Skeletal muscle tissue (tissue), 4 donors: ENCODE data around the gene SHROOM3. TPM values are rescaled to one million over a fixed set of nuclear protein-coding genes. Genes with fewer than 3 reads are reported as not detected.

Experiments used
- H3K27ac ChIP-seq: one replicate; pipeline ENCODE4 v1.7.0; 2013; ENCODE audit warnings: mild to moderate bottlenecking, low read depth, low read length, inconsistent platforms
- H3K27me3 ChIP-seq, 3 donors: one replicate each; pipeline ENCODE4 v1.7.0; 2013; ENCODE audit warnings: low read length in 3 of 3; ENCODE audit not compliant: control insufficient read depth in 3 of 3, insufficient read depth in 3 of 3
- H3K36me3 ChIP-seq, 3 donors: one replicate each; pipeline ENCODE4 v1.7.0; 2013; ENCODE audit warnings: low read length in 3 of 3; ENCODE audit not compliant: control insufficient read depth in 3 of 3, insufficient read depth in 3 of 3
- H3K4me1 ChIP-seq, 3 donors: one replicate each; pipeline ENCODE4 v1.7.0; 2013; ENCODE audit warnings: low read length in 3 of 3, mild to moderate bottlenecking in 3 of 3; ENCODE audit not compliant: control insufficient read depth in 3 of 3, insufficient read depth in 3 of 3
- H3K4me3 ChIP-seq, 3 donors: one replicate each; pipeline ENCODE4 v1.7.0; 2013; ENCODE audit warnings: low read length in 3 of 3
- H3K9ac ChIP-seq, 3 donors: one replicate each; pipeline ENCODE4 v1.7.0; 2013; ENCODE audit warnings: low read length in 3 of 3, mild to moderate bottlenecking in 3 of 3, moderate library complexity in 2 of 3, low read depth in 1 of 3
- H3K9me3 ChIP-seq, 3 donors: one replicate each; pipeline ENCODE4 v1.7.0; 2013; ENCODE audit warnings: low read length in 3 of 3; ENCODE audit not compliant: control insufficient read depth in 3 of 3
- total RNA-seq: library from RNA; depleted of rRNA; stranded (reverse); fragments of >200 nt; gene quantifications from one replicate; pipeline ENCODE4 v1.2.3, GENCODE V29; 2014
- donor health status: Osteomylitis.

SHROOM3 gene
- total RNA-seq, 1 donor from 2014 or later = 21.4 TPM

DNA sequence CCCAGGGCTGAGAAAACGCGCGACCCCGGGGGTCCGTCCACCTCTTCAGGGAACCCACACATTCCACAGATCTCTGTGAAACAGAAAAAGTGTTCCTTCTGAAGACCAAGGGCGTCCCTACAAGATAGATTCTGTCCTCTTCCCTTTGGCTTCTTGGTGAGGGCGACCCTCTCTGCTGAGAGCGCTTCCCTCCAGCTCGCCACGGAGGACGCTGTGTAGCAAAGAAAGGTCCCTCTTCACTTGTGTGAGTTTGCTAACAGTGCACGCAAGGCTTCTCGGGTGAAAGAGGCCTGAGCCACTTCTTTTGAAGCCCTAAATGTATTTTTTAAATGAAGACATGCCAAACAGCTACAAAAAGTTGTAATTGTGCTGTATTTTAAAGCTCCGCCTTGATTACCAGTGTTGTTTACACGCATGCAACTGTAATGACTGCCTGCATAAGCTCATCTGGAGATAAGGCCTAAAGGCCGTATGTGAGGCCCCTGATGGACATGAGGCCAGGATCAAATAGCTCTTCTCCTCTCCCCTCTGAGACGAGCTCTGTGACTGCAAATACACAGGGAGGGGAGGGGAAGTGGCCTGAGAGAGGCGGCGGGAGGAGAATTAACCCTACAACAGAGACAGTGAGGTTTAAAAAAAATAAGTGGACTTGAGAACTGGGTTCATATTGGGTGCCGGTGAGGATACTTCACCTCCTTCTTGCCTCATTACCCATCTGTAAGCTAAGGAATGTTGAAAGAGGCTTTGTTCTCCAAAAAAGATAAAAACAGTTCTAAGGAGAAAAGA, 367.4 kb downstream of the SHROOM3 start:
- Histone ChIP-seq H3K9me3 (peaks cover 0 to 2% (median 0%) of the 10 kb centered on the region in 3 donors), H3K36me3 (no peaks in the 10 kb centered on the region), H3K27ac (no peak overlapping the region), H3K4me3 (no peak overlapping the region), H3K27me3 (no peaks in the 10 kb centered on the region), H3K9ac (no peak overlapping the region), H3K4me1 (peaks cover 0 to 3% (median 0%) of the 10 kb centered on the region in 3 donors)

GRCh38 chr4:76803522-76803921, 368.5 kb downstream of the SHROOM3 start:
- peaks cover 0 to 2% (median 1%) of the 10 kb centered on the region in 3 donors for H3K9me3 ChIP-seq
- peaks cover 0 to 3% (median 0%) of the 10 kb centered on the region in 3 donors for H3K4me1 ChIP-seq
- H3K9ac ChIP-seq = no peak overlapping the region
- no peak overlapping the region for H3K4me3 ChIP-seq
- H3K27me3 ChIP-seq = no peaks in the 10 kb centered on the region
- H3K27ac ChIP-seq = no peak overlapping the region
- no peaks in the 10 kb centered on the region for H3K36me3 ChIP-seq

DNA sequence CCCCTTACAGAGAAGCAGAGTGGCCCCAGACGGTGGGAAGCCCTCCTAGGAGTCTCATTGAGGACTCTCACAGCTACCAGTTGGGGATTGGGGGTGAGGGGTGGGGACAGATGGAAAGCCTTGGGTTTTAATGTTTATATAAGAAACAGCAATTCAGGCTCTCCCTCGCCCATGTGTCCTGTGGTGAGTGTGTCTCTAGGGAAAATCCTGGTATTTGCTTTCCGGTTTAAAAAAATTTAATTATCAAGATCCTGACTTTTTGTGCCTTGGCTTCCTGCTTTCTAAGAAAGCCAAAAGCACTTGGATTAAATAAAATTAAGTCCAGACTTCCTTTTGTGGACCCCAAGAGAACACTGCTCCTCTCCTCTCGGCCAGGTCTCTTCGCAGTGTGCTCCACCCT, 369.1 kb downstream of the SHROOM3 start:
- H3K27ac ChIP-seq = no peak overlapping the region
- H3K9me3 ChIP-seq = peaks cover 0 to 4% (median 2%) of the 10 kb centered on the region in 3 donors
- no peak overlapping the region for H3K4me3 ChIP-seq
- H3K36me3 ChIP-seq = no peaks in the 10 kb centered on the region
- H3K27me3 ChIP-seq = no peaks in the 10 kb centered on the region
- H3K4me1 ChIP-seq = peaks cover 0 to 3% (median 0%) of the 10 kb centered on the region in 3 donors
- H3K9ac ChIP-seq = no peak overlapping the region

DNA sequence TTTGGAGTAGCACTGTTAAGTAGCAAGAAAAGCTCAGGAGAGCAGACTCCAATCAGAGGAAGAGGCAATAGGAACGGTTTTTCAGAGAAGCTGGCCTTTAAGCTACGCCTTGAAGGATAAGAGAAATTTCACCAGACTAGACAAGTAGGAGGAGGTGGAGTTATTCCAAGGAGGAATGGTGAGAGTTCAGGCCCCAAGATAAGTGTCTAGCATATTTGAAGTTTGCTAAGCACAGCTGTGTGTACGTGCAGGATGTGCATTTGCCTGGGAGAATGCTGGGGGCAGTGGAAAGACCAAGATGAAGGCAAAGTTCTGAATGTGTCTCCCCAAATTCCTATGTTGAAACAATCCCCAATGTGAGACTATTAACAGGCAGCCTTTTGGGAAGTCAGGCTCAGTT, 371.3 kb downstream of the SHROOM3 start:
- Histone ChIP-seq H3K4me3 (no peak overlapping the region), H3K9me3 (peaks cover 0 to 6% (median 2%) of the 10 kb centered on the region in 3 donors), H3K9ac (no peak overlapping the region), H3K27me3 (no peaks in the 10 kb centered on the region), H3K36me3 (no peaks in the 10 kb centered on the region), H3K27ac (no peak overlapping the region), H3K4me1 (peaks cover 0 to 3% (median 0%) of the 10 kb centered on the region in 3 donors)

DNA sequence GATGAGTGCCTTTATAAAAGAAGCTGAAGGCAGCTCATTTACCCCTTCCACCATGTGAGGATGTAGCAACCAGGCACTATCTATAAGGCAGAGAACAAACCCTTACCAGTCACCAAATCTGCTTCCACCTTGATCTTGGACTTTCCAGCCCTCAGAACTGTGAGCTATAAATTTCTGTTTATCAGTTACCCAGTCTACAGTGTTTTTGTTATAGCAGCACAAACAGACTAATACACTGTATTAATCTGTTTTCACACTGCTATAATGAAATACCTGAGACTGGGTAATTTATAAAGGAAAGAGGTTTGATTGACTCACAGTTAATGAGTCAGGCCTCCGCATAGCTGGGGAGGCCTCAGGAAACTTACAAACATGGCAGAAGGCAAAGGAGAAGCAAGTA, 371.7 kb downstream of the SHROOM3 start:
- Histone ChIP-seq H3K36me3 (no peaks in the 10 kb centered on the region), H3K9ac (no peak overlapping the region), H3K9me3 (peaks cover 0 to 6% (median 2%) of the 10 kb centered on the region in 3 donors), H3K27ac (no peak overlapping the region), H3K4me3 (no peak overlapping the region), H3K4me1 (peaks cover 0 to 3% (median under 1%) of the 10 kb centered on the region in 3 donors), H3K27me3 (no peaks in the 10 kb centered on the region)

DNA sequence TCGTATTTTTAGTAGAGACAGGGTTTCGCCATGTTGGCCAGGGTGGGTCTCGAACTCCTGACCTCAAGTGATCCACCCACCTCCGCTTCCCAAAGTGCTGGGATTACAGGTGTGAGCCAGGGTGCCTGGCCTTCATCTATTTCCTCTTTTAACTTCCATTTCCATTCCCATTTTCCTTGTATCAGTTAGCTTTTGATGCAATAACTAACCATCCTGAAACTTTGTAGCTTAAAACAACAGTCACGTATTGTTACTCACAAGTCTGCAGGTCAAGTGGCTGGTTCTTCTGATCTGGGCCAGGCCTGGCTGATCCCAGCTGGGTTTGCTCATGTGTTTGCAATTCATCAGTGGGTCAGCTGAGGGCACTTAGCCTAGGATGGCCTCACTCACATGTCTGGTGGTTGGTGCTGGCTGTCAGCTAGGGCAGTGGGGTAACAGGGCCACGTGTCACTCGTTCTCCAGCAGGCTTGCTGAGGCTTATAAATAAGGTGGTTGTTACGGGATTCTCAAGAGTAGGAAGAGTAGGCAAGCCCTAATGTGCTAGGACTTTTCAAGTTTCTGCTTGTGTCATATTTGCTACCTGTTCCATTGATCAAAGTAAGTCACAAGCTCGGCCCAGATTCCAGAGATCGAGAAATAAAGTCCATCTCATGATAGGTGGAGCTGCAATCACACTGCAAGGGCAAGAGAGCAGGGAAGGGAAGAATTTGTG, 374.7 kb downstream of the SHROOM3 start:
- Histone ChIP-seq H3K9me3 (peaks cover 0 to 6% (median 5%) of the 10 kb centered on the region in 3 donors), H3K27me3 (no peaks in the 10 kb centered on the region), H3K27ac (no peak overlapping the region), H3K4me3 (no peak overlapping the region), H3K9ac (no peak overlapping the region), H3K36me3 (no peaks in the 10 kb centered on the region), H3K4me1 (peaks cover 0 to 6% (median 3%) of the 10 kb centered on the region in 3 donors)

DNA sequence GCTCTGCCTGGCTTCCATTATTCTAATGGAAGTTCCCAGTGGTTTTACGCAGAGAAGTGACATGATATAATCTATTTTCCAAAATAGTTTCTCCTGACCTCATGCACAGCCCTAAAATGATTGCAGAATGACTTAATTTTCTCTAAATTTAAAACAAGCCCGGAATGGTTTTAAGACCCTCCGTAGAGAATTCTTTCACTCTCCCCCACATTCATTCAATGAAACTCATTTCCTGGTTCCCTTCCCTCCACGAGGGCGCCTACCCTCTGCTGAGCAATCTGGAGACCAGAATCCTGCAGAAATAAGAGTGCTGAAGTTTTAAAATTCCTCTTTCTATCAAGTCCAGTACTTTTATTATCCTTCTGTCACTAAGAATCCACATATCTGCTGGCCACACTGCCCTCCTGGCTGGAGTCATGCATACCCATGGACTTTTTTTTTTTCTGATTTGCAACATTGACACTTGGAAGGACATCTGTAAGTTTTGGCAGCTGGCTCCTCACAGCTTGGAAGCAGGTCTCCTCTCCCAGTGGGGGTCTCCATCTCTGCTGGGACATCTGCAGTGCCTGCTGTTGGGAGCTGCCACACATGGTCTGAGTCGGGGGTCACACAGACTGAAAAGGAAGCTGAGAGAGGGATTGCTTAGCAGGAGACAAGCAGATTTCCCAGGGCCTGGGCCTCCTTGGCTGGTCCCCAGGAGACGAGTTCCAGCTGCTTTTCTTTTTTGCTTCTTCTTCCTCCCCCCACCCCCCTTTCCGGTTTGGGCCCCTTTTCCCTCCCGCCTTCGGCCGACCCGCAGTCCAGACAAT, 376.8 kb downstream of the SHROOM3 start:
- Histone ChIP-seq H3K4me1 (peaks cover 0 to 6% (median 3%) of the 10 kb centered on the region in 3 donors), H3K9me3 (peaks cover 0 to 6% (median 2%) of the 10 kb centered on the region in 3 donors), H3K27me3 (no peaks in the 10 kb centered on the region), H3K9ac (no peak overlapping the region), H3K27ac (peak overlapping the region; percentile 36), H3K4me3 (peak overlapping the region in 1 of 3 donors; percentile 29), H3K36me3 (no peaks in the 10 kb centered on the region)

DNA sequence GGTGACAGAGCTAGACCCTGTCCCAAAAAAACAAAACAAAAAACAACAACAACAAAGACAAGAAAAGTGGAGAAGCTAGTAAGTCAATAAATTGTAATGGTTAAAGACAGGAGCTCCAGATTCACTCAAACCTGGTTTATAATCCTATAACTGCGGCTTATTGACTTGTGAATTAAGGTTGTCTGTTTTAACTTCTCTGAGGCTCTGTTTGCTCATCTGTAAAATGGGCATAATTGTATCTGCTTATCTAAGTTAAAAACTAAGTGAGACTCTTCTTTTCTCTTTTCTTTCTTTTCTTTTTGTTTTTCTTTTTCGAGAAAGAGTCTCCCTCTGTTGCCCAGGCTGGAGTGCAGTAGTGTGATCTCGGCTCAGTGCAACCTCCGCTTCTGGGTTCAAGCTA, 378.0 kb downstream of the SHROOM3 start:
- Histone ChIP-seq H3K4me3 (no peak overlapping the region), H3K9me3 (peaks cover 0 to 6% (median 2%) of the 10 kb centered on the region in 3 donors), H3K4me1 (peaks cover 0 to 6% (median 3%) of the 10 kb centered on the region in 3 donors), H3K27ac (no peak overlapping the region), H3K36me3 (no peaks in the 10 kb centered on the region), H3K27me3 (no peaks in the 10 kb centered on the region), H3K9ac (no peak overlapping the region)

DNA sequence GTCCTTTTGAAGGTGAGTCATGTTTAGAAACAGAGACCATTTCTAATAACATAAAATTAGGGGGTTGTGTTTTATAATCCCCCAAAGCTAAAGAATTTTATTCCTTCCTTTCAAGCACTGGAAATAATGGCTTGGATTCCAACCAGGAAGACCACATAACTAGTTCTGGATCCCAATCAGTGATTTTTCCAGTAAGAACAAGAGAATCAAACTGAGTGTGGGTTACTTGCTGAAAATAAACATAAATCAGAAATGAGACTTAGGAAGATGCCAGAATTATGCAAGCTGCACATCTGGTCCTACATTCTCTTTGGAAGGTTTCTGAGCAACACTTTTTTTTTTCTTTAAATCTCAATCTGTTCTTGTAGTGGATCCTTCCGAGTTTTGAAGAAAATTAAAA, 386.6 kb downstream of the SHROOM3 start:
- Histone ChIP-seq H3K4me1 (no peaks in the 10 kb centered on the region), H3K36me3 (no peaks in the 10 kb centered on the region), H3K9me3 (no peaks in the 10 kb centered on the region), H3K27me3 (no peaks in the 10 kb centered on the region), H3K4me3 (no peak overlapping the region), H3K9ac (no peak overlapping the region), H3K27ac (no peak overlapping the region)
